ENCODE measurements around the gene RPTOR.
A peak's percentile ranks its signal among the peaks of the same experiment; 100 is the strongest.

RPTOR gene

GRCh38 chr17:80679816-80680215 is 135.2 kb downstream of the RPTOR start:
- DNase-seq (ENCODE audit: low spot score in 2 of 2) (no peak), ATAC-seq (replicated peaks; ENCODE audit: extremely low read depth, poor library complexity, severe bottlenecking) (no peak)
- H3K27ac Mint-ChIP-seq (ENCODE audit: low read depth) = peak overlapping the region; percentile 90
- no peaks in the 10 kb centered on the region for H3K9me3 Mint-ChIP-seq
- H3K4me3 Mint-ChIP-seq = no peak overlapping the region
- no peaks in the 10 kb centered on the region for H3K27me3 Mint-ChIP-seq
- H3K36me3 Mint-ChIP-seq (ENCODE audit: insufficient read depth) = peaks cover 2% of the 10 kb centered on the region
- H3K4me1 Mint-ChIP-seq = peaks cover 41% of the 10 kb centered on the region

GRCh38 chr17:80681215-80681614 is 136.6 kb downstream of the RPTOR start:
- Mint-ChIP-seq H3K36me3 (ENCODE audit: insufficient read depth) (peaks cover 2% of the 10 kb centered on the region), H3K9me3 (no peaks in the 10 kb centered on the region), H3K27ac (ENCODE audit: low read depth) (no peak overlapping the region), H3K27me3 (no peaks in the 10 kb centered on the region), H3K4me1 (peaks cover 41% of the 10 kb centered on the region), H3K4me3 (no peak overlapping the region)
- no peak for ATAC-seq (replicated peaks; ENCODE audit: extremely low read depth, poor library complexity, severe bottlenecking)
- DNase-seq (ENCODE audit: low spot score in 2 of 2) = no peak

- Mint-ChIP-seq H3K36me3 (ENCODE audit: insufficient read depth) (peaks cover 2% of the 10 kb centered on the region), H3K9me3 (no peaks in the 10 kb centered on the region), H3K4me1 (peaks cover 42% of the 10 kb centered on the region), H3K27ac (ENCODE audit: low read depth) (peak overlapping the region; percentile 32), H3K27me3 (no peaks in the 10 kb centered on the region), H3K4me3 (no peak overlapping the region)
- no peak for ATAC-seq (replicated peaks; ENCODE audit: extremely low read depth, poor library complexity, severe bottlenecking)
- DNase-seq (ENCODE audit: low spot score in 2 of 2) = no peak
Observed at GRCh38 chr17:80682372-80682771, 137.7 kb downstream of the RPTOR start.

GRCh38 chr17:80683625-80684104 is 139.0 kb downstream of the RPTOR start:
- Mint-ChIP-seq H3K36me3 (ENCODE audit: insufficient read depth) (peaks cover 4% of the 10 kb centered on the region), H3K9me3 (no peaks in the 10 kb centered on the region), H3K27me3 (no peaks in the 10 kb centered on the region), H3K4me1 (peaks cover 39% of the 10 kb centered on the region), H3K4me3 (no peak overlapping the region), H3K27ac (ENCODE audit: low read depth) (peak overlapping the region; percentile 40)
- no peak for ATAC-seq (replicated peaks; ENCODE audit: extremely low read depth, poor library complexity, severe bottlenecking)
- DNase-seq (ENCODE audit: low spot score in 2 of 2) = no peak

- no peaks in the 10 kb centered on the region for H3K27me3 Mint-ChIP-seq
- peaks cover 4% of the 10 kb centered on the region for H3K36me3 Mint-ChIP-seq (ENCODE audit: insufficient read depth)
- H3K27ac Mint-ChIP-seq (ENCODE audit: low read depth) = no peak overlapping the region
- ATAC-seq (replicated peaks; ENCODE audit: extremely low read depth, poor library complexity, severe bottlenecking) (no peak), DNase-seq (ENCODE audit: low spot score in 2 of 2) (no peak)
- H3K4me3 Mint-ChIP-seq = no peak overlapping the region
- H3K4me1 Mint-ChIP-seq = peaks cover 20% of the 10 kb centered on the region
- no peaks in the 10 kb centered on the region for H3K9me3 Mint-ChIP-seq
Observed at GRCh38 chr17:80687839-80688238, 143.2 kb downstream of the RPTOR start.

- Mint-ChIP-seq H3K9me3 (no peaks in the 10 kb centered on the region), H3K36me3 (ENCODE audit: insufficient read depth) (peaks cover 2% of the 10 kb centered on the region), H3K27ac (ENCODE audit: low read depth) (no peak overlapping the region), H3K4me3 (no peak overlapping the region), H3K4me1 (peaks cover 14% of the 10 kb centered on the region), H3K27me3 (no peaks in the 10 kb centered on the region)
- DNase-seq (ENCODE audit: low spot score in 2 of 2) (no peak), ATAC-seq (replicated peaks; ENCODE audit: extremely low read depth, poor library complexity, severe bottlenecking) (no peak)
Observed at GRCh38 chr17:80689129-80689619, 144.5 kb downstream of the RPTOR start.

- ATAC-seq (replicated peaks; ENCODE audit: extremely low read depth, poor library complexity, severe bottlenecking) = no peak
- H3K4me3 Mint-ChIP-seq = no peak overlapping the region
- no peaks in the 10 kb centered on the region for H3K27me3 Mint-ChIP-seq
- H3K4me1 Mint-ChIP-seq = peaks cover 24% of the 10 kb centered on the region
- no peaks in the 10 kb centered on the region for H3K9me3 Mint-ChIP-seq
- peaks cover 2% of the 10 kb centered on the region for H3K36me3 Mint-ChIP-seq (ENCODE audit: insufficient read depth)
- no peak overlapping the region for H3K27ac Mint-ChIP-seq (ENCODE audit: low read depth)
- no peak for DNase-seq (ENCODE audit: low spot score in 2 of 2)
Observed at GRCh38 chr17:80691784-80692183, 147.1 kb downstream of the RPTOR start.

GRCh38 chr17:80692931-80693467 is 148.4 kb downstream of the RPTOR start:
- peaks cover 26% of the 10 kb centered on the region for H3K4me1 Mint-ChIP-seq
- no peaks in the 10 kb centered on the region for H3K27me3 Mint-ChIP-seq
- no peak overlapping the region for H3K4me3 Mint-ChIP-seq
- ATAC-seq (replicated peaks; ENCODE audit: extremely low read depth, poor library complexity, severe bottlenecking) (no peak), DNase-seq (ENCODE audit: low spot score in 2 of 2) (no peak)
- no peaks in the 10 kb centered on the region for H3K9me3 Mint-ChIP-seq
- no peak overlapping the region for H3K27ac Mint-ChIP-seq (ENCODE audit: low read depth)
- no peaks in the 10 kb centered on the region for H3K36me3 Mint-ChIP-seq (ENCODE audit: insufficient read depth)

- peaks cover 27% of the 10 kb centered on the region for H3K4me1 Mint-ChIP-seq
- no peak overlapping the region for H3K4me3 Mint-ChIP-seq
- no peak for DNase-seq (ENCODE audit: low spot score in 2 of 2)
- no peaks in the 10 kb centered on the region for H3K9me3 Mint-ChIP-seq
- peaks cover 2% of the 10 kb centered on the region for H3K36me3 Mint-ChIP-seq (ENCODE audit: insufficient read depth)
- no peaks in the 10 kb centered on the region for H3K27me3 Mint-ChIP-seq
- no peak for ATAC-seq (replicated peaks; ENCODE audit: extremely low read depth, poor library complexity, severe bottlenecking)
- no peak overlapping the region for H3K27ac Mint-ChIP-seq (ENCODE audit: low read depth)
Observed at GRCh38 chr17:80693511-80693910, 148.9 kb downstream of the RPTOR start.

GRCh38 chr17:80694085-80694991 is 149.7 kb downstream of the RPTOR start:
- Mint-ChIP-seq H3K4me1 (peaks cover 33% of the 10 kb centered on the region), H3K9me3 (no peaks in the 10 kb centered on the region), H3K27me3 (no peaks in the 10 kb centered on the region), H3K4me3 (no peak overlapping the region), H3K36me3 (ENCODE audit: insufficient read depth) (peaks cover 2% of the 10 kb centered on the region), H3K27ac (ENCODE audit: low read depth) (no peak overlapping the region)
- ATAC-seq (replicated peaks; ENCODE audit: extremely low read depth, poor library complexity, severe bottlenecking) = no peak
- DNase-seq (ENCODE audit: low spot score in 2 of 2) = no peak

GRCh38 chr17:80694992-80695912 is 150.6 kb downstream of the RPTOR start:
- Mint-ChIP-seq H3K27ac (ENCODE audit: low read depth) (no peak overlapping the region), H3K4me1 (peaks cover 41% of the 10 kb centered on the region), H3K4me3 (no peak overlapping the region), H3K36me3 (ENCODE audit: insufficient read depth) (peaks cover 4% of the 10 kb centered on the region), H3K9me3 (peaks cover 7% of the 10 kb centered on the region), H3K27me3 (no peaks in the 10 kb centered on the region)
- ATAC-seq (replicated peaks; ENCODE audit: extremely low read depth, poor library complexity, severe bottlenecking) (no peak), DNase-seq (ENCODE audit: low spot score in 2 of 2) (no peak)

GRCh38 chr17:80695979-80696378 is 151.3 kb downstream of the RPTOR start:
- ATAC-seq (replicated peaks; ENCODE audit: extremely low read depth, poor library complexity, severe bottlenecking) (no peak), DNase-seq (ENCODE audit: low spot score in 2 of 2) (no peak)
- Mint-ChIP-seq H3K27ac (ENCODE audit: low read depth) (no peak overlapping the region), H3K4me1 (peaks cover 48% of the 10 kb centered on the region), H3K9me3 (peaks cover 14% of the 10 kb centered on the region), H3K27me3 (no peaks in the 10 kb centered on the region), H3K36me3 (ENCODE audit: insufficient read depth) (peaks cover 4% of the 10 kb centered on the region), H3K4me3 (no peak overlapping the region)

Measured in central memory CD8-positive, alpha-beta T cell (primary cell).